Tibial artery (tissue), 4 donors: ENCODE data around the gene CD74.

Source experiments
- DNase-seq, 2 donors: peaks; one replicate each; pipeline ENCODE4 v3.0.0-alpha.2; 2019
- H3K27ac ChIP-seq, 2 donors: fragments of 200-600 bp; sonication (generic) in 1 of 2; 1 replicate in 1 of 2; 2 replicates in 1 of 2; pipeline ENCODE4 v1.5.1; 2018 to 2019; ENCODE audit warnings: mild to moderate bottlenecking in 1 of 2
- H3K27me3 ChIP-seq, 2 donors: fragments of 200-600 bp; sonication (generic) in 1 of 2; one replicate each; pipeline versions ENCODE4 v1.5.1 to v1.6.0; 2016 to 2019
- H3K36me3 ChIP-seq, 3 donors: fragments of 200-600 bp; sonication (generic) in 2 of 3; one replicate each; pipeline ENCODE4 v1.5.1; 2016 to 2019; ENCODE audit warnings: mild to moderate bottlenecking in 2 of 3
- H3K4me1 ChIP-seq, 4 donors: fragments of 200-600 bp; sonication (generic) in 2 of 4; 1 replicate in 3 of 4; 2 replicates in 1 of 4; pipeline ENCODE4 v1.5.1; 2016 to 2019
- H3K4me3 ChIP-seq, 2 donors: fragments of 200-600 bp; sonication (generic) in 1 of 2; 1 replicate in 1 of 2; 2 replicates in 1 of 2; pipeline ENCODE4 v1.5.1; 2018 to 2019; ENCODE audit warnings: mild to moderate bottlenecking in 2 of 2
- H3K9me3 ChIP-seq, 3 donors: fragments of 200-600 bp; sonication (generic) in 1 of 3; one replicate each; pipeline ENCODE4 v1.5.1; 2016 to 2019
- intact Hi-C: fragments of 100-400 bp; cut with DNase I; formaldehyde crosslinking; loops from one replicate; pipeline ENCODE4 v1.15.0; 2023; ENCODE audit warnings: low total_unique reads
- TF ChIP-seq, protein P1 (sequence below), 2 experiments: fragments of 200-600 bp in 1 of 2; fragments of 450-650 bp in 1 of 2; IDR thresholded peaks; one replicate each; pipeline ENCODE4 v1.5.1; 2017 to 2019; ENCODE audit warnings: antibody characterized with exemption in 2 of 2, mild to moderate bottlenecking in 1 of 2, moderate library complexity in 1 of 2

The CD74 gene

DNA sequence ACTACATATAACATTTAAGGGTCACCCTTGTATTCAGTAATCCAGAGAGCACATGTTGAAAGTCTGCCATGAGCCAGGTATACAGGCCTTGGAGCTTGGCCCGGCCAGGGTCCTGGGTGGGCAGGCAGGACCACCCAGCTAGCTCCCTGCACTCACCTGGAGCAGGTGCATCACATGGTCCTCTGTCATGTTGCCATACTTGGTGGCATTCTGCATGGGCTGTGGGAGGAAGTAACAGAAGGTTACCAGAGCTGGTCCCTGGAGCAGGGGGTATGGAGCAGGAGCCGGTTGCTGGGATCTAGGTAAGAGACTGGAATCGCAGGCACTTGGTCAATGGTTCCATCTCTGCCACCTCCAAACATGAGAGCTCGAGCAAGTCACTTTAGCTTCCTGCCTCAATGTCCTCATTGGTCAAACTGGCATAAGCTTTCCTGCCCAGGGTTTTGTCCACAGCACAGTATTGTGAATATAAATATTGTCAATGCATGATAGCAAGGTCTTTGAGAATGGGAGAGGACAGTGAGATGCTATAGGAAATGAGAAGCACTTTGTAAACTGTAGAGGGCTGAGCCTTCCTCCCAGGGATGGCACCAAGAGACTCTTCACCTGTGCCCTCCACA is 6.5 kb downstream of the CD74 start:
- no peaks in the 10 kb centered on the region for H3K9me3 ChIP-seq
- no peaks in the 10 kb centered on the region for H3K27me3 ChIP-seq
- DNase-seq = no peak
- TF ChIP-seq, protein P1, sequence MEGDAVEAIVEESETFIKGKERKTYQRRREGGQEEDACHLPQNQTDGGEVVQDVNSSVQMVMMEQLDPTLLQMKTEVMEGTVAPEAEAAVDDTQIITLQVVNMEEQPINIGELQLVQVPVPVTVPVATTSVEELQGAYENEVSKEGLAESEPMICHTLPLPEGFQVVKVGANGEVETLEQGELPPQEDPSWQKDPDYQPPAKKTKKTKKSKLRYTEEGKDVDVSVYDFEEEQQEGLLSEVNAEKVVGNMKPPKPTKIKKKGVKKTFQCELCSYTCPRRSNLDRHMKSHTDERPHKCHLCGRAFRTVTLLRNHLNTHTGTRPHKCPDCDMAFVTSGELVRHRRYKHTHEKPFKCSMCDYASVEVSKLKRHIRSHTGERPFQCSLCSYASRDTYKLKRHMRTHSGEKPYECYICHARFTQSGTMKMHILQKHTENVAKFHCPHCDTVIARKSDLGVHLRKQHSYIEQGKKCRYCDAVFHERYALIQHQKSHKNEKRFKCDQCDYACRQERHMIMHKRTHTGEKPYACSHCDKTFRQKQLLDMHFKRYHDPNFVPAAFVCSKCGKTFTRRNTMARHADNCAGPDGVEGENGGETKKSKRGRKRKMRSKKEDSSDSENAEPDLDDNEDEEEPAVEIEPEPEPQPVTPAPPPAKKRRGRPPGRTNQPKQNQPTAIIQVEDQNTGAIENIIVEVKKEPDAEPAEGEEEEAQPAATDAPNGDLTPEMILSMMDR (IDR thresholded peaks at IDR 0.05) = no peak
- intact Hi-C loops = no loop called here
- H3K36me3 ChIP-seq = peaks cover 0 to 22% (median 15%) of the 10 kb centered on the region in 3 donors
- peaks cover 0 to 14% (median 9%) of the 10 kb centered on the region in 4 donors for H3K4me1 ChIP-seq
- H3K4me3 ChIP-seq = no peak overlapping the region
- H3K27ac ChIP-seq = no peak overlapping the region

DNA sequence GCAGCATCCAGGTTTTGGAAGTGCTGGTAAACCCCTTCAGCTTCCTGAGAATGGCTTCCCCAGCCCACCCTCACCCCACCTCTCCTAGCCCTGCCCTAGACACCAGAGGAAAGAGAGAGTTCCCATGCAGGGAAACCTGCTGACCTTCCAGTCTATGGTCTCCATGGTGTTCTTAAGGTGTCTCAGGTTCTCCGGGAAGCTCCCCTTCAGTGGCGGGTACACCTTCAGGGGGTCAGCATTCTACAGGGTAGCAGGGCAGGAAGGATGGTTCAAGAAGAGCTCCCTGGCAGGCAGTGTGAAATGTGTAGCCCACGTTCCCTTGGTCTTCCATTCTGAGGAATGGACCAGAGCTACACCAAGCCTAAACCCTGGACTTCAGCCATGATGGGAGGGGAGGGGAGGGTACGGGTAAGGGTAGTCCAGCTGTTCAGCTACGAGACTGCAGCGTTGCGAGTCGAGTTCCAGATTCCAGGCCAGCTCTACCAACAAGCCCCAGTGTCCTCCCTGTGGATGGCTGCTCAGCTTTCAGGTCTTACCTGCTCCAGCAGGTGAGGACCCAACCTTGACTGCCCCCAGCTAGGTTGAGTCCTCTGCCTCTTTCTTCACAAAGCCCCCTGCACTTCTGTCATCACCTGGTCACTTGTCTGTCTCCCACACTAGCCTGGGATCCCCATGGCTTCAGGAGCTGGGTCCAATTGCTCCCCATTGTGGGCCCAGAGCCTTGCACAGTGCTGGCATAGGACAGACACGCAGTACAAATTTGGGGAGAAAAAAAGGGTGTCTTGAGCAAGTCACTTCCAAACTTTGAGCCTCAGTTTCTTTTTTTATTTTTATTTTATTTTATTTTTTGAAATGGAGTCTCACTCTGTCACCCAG is 7.5 kb downstream of the CD74 start:
- H3K4me3 ChIP-seq = no peak overlapping the region
- TF ChIP-seq, protein P1 (IDR thresholded peaks at IDR 0.05) = no peak
- intact Hi-C loops = no loop called here
- no peaks in the 10 kb centered on the region for H3K9me3 ChIP-seq
- peaks cover 0 to 6% (median 4%) of the 10 kb centered on the region in 4 donors for H3K4me1 ChIP-seq
- no peak for DNase-seq
- no peaks in the 10 kb centered on the region for H3K27me3 ChIP-seq
- no peak overlapping the region for H3K27ac ChIP-seq
- H3K36me3 ChIP-seq = peaks cover 0 to 32% (median 22%) of the 10 kb centered on the region in 3 donors

DNA sequence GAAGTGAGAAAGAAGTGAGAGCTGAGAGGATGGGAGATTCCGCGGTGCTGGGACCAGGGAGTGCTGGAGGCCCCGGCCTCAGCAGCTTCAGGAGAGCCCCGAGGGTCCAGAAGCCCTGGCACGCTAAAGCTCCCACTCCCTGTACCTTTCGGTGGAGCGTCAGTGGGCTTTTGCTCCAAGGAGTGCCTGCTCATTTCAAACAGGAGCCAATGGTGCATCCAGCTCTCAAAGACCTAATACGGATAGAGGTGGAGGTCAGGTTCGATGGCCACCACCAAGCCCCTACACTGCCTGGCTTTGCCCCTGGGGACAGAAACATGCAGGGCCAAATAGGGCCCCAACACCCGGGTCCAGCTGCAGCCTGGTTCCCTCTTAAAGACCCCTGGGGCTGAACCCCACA is 8.2 kb downstream of the CD74 start:
- no peak for DNase-seq
- H3K4me3 ChIP-seq = no peak overlapping the region
- H3K9me3 ChIP-seq = no peaks in the 10 kb centered on the region
- H3K27me3 ChIP-seq = no peaks in the 10 kb centered on the region
- intact Hi-C loops = no loop called here
- H3K36me3 ChIP-seq = peaks cover 0 to 39% (median 29%) of the 10 kb centered on the region in 3 donors
- TF ChIP-seq, protein P1 (IDR thresholded peaks at IDR 0.05) = no peak
- H3K4me1 ChIP-seq = no peaks in the 10 kb centered on the region
- H3K27ac ChIP-seq = no peak overlapping the region

DNA sequence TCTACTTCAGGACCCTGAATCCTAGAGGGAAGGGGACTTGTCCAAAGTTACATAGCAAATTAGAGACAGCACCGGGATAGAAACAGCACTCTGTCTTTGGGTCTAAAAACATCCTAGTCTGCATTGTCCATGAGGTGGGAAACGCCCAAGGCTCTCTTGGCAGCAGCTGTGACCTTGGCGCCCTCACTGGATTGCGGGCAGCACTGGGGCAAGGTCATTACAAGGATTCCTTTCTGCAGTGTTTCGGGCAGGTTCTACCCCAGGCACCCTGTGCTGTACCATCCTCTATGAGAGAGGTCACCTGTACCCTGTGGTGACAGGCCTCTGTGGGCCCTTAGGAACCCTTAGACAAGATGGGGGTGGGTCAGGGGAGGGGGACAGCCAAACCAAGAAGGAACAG is 8.6 kb downstream of the CD74 start:
- Histone ChIP-seq H3K4me1 (no peaks in the 10 kb centered on the region), H3K27me3 (no peaks in the 10 kb centered on the region), H3K36me3 (peaks cover 2 to 43% (median 33%) of the 10 kb centered on the region in 3 donors), H3K27ac (no peak overlapping the region), H3K9me3 (no peaks in the 10 kb centered on the region), H3K4me3 (no peak overlapping the region)
- TF ChIP-seq, protein P1 (IDR thresholded peaks at IDR 0.05) = no peak
- intact Hi-C loops = no loop called here
- no peak for DNase-seq

DNA sequence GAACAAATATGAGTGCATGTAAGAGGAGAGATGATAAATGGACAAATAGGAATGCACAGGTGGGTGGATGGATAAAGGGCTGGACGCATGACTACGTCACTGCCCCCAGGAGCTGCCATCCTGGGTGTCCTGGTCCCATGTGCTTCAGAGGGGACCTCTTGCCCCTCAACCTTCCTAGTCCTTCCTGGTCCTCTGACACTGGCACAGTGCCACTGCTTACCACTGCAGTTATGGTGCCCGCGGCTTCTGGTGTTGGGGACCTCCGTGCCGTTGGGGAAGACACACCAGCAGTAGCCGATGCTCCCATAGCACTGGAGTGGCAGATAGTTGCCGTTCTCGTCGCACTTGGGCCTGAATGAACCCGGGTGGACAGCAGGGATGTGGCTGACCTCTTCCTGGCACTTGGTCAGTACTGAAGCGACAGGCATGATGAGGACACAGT is 9.8 kb downstream of the CD74 start:
- DNase-seq = no peak
- Histone ChIP-seq H3K4me3 (no peak overlapping the region), H3K27me3 (no peaks in the 10 kb centered on the region), H3K4me1 (no peaks in the 10 kb centered on the region), H3K27ac (no peak overlapping the region), H3K36me3 (peaks cover 8 to 55% (median 45%) of the 10 kb centered on the region in 3 donors), H3K9me3 (no peaks in the 10 kb centered on the region)
- intact Hi-C loops = no loop called here
- TF ChIP-seq, protein P1 (IDR thresholded peaks at IDR 0.05) = no peak
